Endodermal cell (in vitro differentiated cells): ENCODE results near the gene SPTB. TPM values are rescaled to one million over a fixed set of nuclear protein-coding genes. Genes with fewer than 3 reads are reported as not detected.

Experiments used
- DNase-seq: peaks from one replicate; pipeline ENCODE4 v3.0.0-alpha.2; 2017
- H3K27ac ChIP-seq: 2 replicates; pipeline ENCODE4 v1.5.1; 2013; ENCODE audit warnings: mild to moderate bottlenecking, low read depth, low read length, moderate library complexity
- H3K27me3 ChIP-seq: 2 replicates; pipeline ENCODE4 v1.6.1; 2013; ENCODE audit warnings: mild to moderate bottlenecking, low read length, moderate library complexity; ENCODE audit not compliant: insufficient read depth, control insufficient read depth, poor library complexity, severe bottlenecking
- H3K36me3 ChIP-seq: 2 replicates; pipeline ENCODE4 v1.7.0; 2013; ENCODE audit warnings: mild to moderate bottlenecking, low read length, moderate library complexity; ENCODE audit not compliant: control insufficient read depth, insufficient read depth
- H3K4me1 ChIP-seq: one replicate; pipeline ENCODE4 v1.7.0; 2013; ENCODE audit warnings: low read length; ENCODE audit not compliant: control insufficient read depth, insufficient read depth
- H3K4me3 ChIP-seq: 2 replicates; pipeline ENCODE4 v1.5.1; 2013; ENCODE audit warnings: mild to moderate bottlenecking, low read length, moderate library complexity
- H3K9ac ChIP-seq: 2 replicates; pipeline ENCODE4 v1.6.1; 2013; ENCODE audit warnings: mild to moderate bottlenecking, low read length, moderate library complexity; ENCODE audit not compliant: poor library complexity, severe bottlenecking; ENCODE audit errors: extremely low read depth
- H3K9me3 ChIP-seq: 2 replicates; pipeline ENCODE4 v1.6.1; 2013; ENCODE audit warnings: mild to moderate bottlenecking, low read length, moderate library complexity; ENCODE audit not compliant: control insufficient read depth
- H3K27ac Mint-ChIP-seq: 2 replicates; pipeline ENCODE4 v1.8.0; 2020; ENCODE audit warnings: mixed read lengths
- H3K27me3 Mint-ChIP-seq: 2 replicates; pipeline ENCODE4 v1.8.0; 2021; ENCODE audit warnings: mild to moderate bottlenecking, mixed read lengths; ENCODE audit not compliant: insufficient read depth
- H3K36me3 Mint-ChIP-seq: 2 replicates; pipeline ENCODE4 v1.8.0; 2020; ENCODE audit warnings: low read depth, mixed read lengths
- H3K4me1 Mint-ChIP-seq: 2 replicates; pipeline ENCODE4 v1.8.0; 2020; ENCODE audit warnings: mixed read lengths
- H3K4me3 Mint-ChIP-seq: 2 replicates; pipeline ENCODE4 v1.8.0; 2020; ENCODE audit warnings: mild to moderate bottlenecking, moderate library complexity, mixed read lengths
- H3K9me3 Mint-ChIP-seq: 2 replicates; pipeline ENCODE4 v1.8.0; 2020; ENCODE audit warnings: mild to moderate bottlenecking, mixed read lengths
- WGBS, 2 experiments: methylation state at CpG; one replicate each; pipeline versions ENCODE4 v1.1.5 to v1.1.7; 2013; ENCODE audit warnings: missing lambda C conversion rate in 2 of 2, mixed read lengths in 1 of 2; ENCODE audit not compliant: insufficient coverage in 1 of 2, insufficient read length in 1 of 2; 5-methylcytosine and 5-hydroxymethylcytosine counted together
- total RNA-seq, 2 donors: library from RNA; stranded (reverse); fragmentation: NEBNext Ultra II Directional in 1 of 2; extraction: Animal tissue kit (Norgen Biotek cat#: 25700) in 1 of 2; gene quantifications; 2 replicates in 1 of 2; 3 replicates in 1 of 2; pipeline ENCODE4 v1.2.1, GENCODE V29; 2021
- TF ChIP-seq, protein P1 (sequence below): fragments of 200-600 bp; sonication (generic); conservative IDR thresholded peaks from 2 replicates; pipeline ENCODE4 v1.5.0; 2021; ENCODE audit warnings: antibody characterized with exemption, mild to moderate bottlenecking

SPTB gene
- total RNA-seq, 2 donors from 2014 or later = 0.77 to 1.4 TPM

DNA sequence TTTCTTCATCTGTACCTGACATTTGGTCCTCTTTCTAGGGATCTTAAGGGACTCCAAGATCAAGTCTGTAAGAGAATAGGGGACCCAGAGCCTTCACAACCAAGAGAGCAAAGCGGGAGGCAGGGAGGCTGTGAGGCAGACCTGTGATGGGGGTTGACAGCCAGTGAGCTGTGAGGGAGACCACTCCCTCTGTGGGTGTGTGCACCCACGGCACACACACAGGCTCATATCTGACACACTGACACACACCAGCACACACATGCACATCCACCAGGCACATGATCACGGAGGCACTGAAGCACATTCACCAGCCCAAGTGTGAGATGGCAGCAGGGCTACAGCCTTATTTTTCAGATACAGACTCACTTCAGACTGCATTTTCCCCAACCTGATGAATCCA lies 55.2 kb downstream of the SPTB start:
- Mint-ChIP-seq H3K9me3 (no peaks in the 10 kb centered on the region), H3K4me1 (peaks cover 15% of the 10 kb centered on the region), H3K36me3 (no peaks in the 10 kb centered on the region), H3K27ac (no peak overlapping the region), H3K4me3 (no peak overlapping the region), H3K27me3 (peaks cover 15% of the 10 kb centered on the region)
- Histone ChIP-seq H3K9ac (no peak overlapping the region), H3K9me3 (no peaks in the 10 kb centered on the region), H3K27ac (no peak overlapping the region), H3K4me3 (no peak overlapping the region), H3K4me1 (no peaks in the 10 kb centered on the region), H3K36me3 (no peaks in the 10 kb centered on the region), H3K27me3 (peaks cover 4% of the 10 kb centered on the region)
- 89 to 100% methylated on average over 1 to 3 of the region's 3 CpGs for WGBS, 2 experiments
- peak; percentile 35 for DNase-seq
- TF ChIP-seq, protein P1, sequence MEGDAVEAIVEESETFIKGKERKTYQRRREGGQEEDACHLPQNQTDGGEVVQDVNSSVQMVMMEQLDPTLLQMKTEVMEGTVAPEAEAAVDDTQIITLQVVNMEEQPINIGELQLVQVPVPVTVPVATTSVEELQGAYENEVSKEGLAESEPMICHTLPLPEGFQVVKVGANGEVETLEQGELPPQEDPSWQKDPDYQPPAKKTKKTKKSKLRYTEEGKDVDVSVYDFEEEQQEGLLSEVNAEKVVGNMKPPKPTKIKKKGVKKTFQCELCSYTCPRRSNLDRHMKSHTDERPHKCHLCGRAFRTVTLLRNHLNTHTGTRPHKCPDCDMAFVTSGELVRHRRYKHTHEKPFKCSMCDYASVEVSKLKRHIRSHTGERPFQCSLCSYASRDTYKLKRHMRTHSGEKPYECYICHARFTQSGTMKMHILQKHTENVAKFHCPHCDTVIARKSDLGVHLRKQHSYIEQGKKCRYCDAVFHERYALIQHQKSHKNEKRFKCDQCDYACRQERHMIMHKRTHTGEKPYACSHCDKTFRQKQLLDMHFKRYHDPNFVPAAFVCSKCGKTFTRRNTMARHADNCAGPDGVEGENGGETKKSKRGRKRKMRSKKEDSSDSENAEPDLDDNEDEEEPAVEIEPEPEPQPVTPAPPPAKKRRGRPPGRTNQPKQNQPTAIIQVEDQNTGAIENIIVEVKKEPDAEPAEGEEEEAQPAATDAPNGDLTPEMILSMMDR = no peak

DNA sequence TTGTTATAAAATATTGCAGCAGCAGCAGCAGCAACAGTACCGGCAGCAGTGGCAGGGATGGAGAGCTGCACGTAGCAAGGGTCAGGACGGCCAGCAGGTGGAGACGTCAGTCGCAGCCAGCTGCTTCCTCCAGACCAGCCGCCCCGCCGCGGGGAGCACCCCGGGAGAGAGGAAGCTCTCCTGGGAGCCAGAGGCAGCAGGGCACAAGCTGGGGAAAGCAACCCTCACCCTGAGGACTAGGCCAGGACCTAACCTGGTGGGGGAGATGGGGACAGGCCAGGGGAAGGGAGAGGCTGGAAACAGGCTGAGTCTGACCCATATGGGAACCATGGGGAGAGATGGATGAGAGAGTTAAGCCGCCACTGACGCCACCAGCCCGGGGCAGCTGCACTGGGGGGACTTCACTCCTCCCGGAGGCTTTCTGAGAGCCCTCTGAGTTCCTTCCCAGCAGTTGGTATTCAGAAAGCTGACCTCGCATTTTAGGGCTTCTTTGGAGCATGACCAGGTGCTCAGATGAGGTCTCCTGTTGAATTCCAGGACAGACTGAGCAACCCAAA lies 56.3 kb downstream of the SPTB start:
- no peak overlapping the region for H3K27ac ChIP-seq
- no peak overlapping the region for H3K27ac Mint-ChIP-seq
- peaks cover 13% of the 10 kb centered on the region for H3K27me3 ChIP-seq
- H3K36me3 ChIP-seq = no peaks in the 10 kb centered on the region
- TF ChIP-seq, protein P1 = peak; percentile 95
- H3K27me3 Mint-ChIP-seq = peaks cover 25% of the 10 kb centered on the region
- DNase-seq = peak; percentile 92
- H3K4me3 Mint-ChIP-seq = no peak overlapping the region
- H3K9me3 ChIP-seq = no peaks in the 10 kb centered on the region
- peaks cover 15% of the 10 kb centered on the region for H3K4me1 Mint-ChIP-seq
- H3K4me3 ChIP-seq = no peak overlapping the region
- no peaks in the 10 kb centered on the region for H3K36me3 Mint-ChIP-seq
- H3K9me3 Mint-ChIP-seq = no peaks in the 10 kb centered on the region
- no peak overlapping the region for H3K9ac ChIP-seq
- 26 to 66% methylated on average over 4 to 15 of the region's 15 CpGs for WGBS, 2 experiments
- no peaks in the 10 kb centered on the region for H3K4me1 ChIP-seq

DNA sequence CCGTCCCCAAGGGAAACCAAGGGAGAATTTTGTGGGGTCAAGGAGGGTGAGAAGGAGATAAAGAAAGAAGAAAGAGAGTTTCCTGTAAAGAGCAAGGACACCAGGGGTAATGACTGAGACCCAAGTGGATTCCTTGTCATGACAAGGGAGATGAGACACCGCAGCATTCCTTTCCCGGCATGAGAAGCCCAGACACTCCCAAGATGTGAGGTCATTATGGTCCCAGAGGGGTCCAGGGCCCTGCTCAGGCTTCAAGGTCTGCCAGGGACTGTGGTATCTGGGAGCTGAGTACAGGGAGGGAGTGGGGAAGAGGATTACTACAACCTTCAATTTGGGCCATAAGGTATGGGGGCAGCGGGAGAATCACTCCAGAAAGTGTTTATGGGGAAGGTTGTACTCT lies 58.1 kb downstream of the SPTB start:
- no peak overlapping the region for H3K9ac ChIP-seq
- H3K27ac ChIP-seq = no peak overlapping the region
- peak; percentile 45 for DNase-seq
- Mint-ChIP-seq H3K9me3 (no peaks in the 10 kb centered on the region), H3K4me3 (no peak overlapping the region), H3K27me3 (peaks cover 33% of the 10 kb centered on the region), H3K27ac (peak overlapping the region; percentile 14), H3K36me3 (no peaks in the 10 kb centered on the region), H3K4me1 (peaks cover 15% of the 10 kb centered on the region)
- no peaks in the 10 kb centered on the region for H3K4me1 ChIP-seq
- no peaks in the 10 kb centered on the region for H3K9me3 ChIP-seq
- H3K4me3 ChIP-seq = no peak overlapping the region
- 78 to 90% methylated on average over 3 to 4 of the region's 4 CpGs for WGBS, 2 experiments
- H3K27me3 ChIP-seq = peaks cover 14% of the 10 kb centered on the region
- TF ChIP-seq, protein P1 = no peak
- H3K36me3 ChIP-seq = no peaks in the 10 kb centered on the region
